Measurements from ENCODE around the gene CRIP3.

CRIP3 gene

DNA sequence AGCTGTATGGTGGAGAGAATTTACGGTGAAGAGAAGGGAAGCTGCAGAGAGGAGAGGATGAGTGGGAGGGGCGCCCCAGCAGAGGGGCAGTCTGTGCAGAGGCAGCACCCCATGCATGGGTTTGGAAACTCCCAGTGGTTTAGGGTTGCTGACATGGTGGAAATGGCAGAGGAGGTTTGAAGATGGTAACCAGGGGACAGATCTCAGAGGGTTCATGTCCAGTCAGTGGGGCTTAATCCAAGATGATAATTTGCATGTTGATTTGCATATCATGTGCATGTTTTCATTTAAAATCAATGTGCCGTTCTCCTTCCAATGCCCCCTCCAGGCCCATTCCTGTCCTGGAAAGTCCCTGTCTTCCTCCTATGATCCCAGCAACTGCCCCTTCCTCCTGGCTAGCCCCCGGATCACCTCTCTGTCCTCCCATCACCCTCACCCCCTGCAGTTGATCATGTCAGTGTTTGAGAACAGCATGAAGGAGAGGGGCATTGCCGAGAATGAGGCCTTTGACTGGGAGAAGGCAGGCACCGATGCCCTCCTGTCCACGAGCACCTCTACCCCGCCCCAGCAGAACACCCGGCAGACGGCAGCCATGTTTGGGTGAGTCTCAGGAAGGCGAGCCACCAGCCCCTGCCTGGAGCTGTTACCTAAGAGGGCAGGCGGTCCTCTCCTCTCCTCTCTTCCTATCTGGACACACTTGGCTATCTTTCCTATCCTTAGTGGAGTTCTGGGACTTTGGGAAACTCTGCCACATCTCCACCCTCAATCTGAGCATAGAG is 51.1 kb downstream of the CRIP3 start:
- TF ChIP-seq, protein P1, sequence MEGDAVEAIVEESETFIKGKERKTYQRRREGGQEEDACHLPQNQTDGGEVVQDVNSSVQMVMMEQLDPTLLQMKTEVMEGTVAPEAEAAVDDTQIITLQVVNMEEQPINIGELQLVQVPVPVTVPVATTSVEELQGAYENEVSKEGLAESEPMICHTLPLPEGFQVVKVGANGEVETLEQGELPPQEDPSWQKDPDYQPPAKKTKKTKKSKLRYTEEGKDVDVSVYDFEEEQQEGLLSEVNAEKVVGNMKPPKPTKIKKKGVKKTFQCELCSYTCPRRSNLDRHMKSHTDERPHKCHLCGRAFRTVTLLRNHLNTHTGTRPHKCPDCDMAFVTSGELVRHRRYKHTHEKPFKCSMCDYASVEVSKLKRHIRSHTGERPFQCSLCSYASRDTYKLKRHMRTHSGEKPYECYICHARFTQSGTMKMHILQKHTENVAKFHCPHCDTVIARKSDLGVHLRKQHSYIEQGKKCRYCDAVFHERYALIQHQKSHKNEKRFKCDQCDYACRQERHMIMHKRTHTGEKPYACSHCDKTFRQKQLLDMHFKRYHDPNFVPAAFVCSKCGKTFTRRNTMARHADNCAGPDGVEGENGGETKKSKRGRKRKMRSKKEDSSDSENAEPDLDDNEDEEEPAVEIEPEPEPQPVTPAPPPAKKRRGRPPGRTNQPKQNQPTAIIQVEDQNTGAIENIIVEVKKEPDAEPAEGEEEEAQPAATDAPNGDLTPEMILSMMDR (IDR thresholded peaks at IDR 0.05; ENCODE audit: control insufficient read depth, insufficient read depth, low read depth, low read length, missing control alignments): no peak
- H3K4me3 ChIP-seq (ENCODE audit: control insufficient read depth, low read depth, low read length): no peak overlapping the region
- no peak for DNase-seq (ENCODE audit: low read depth)

DNA sequence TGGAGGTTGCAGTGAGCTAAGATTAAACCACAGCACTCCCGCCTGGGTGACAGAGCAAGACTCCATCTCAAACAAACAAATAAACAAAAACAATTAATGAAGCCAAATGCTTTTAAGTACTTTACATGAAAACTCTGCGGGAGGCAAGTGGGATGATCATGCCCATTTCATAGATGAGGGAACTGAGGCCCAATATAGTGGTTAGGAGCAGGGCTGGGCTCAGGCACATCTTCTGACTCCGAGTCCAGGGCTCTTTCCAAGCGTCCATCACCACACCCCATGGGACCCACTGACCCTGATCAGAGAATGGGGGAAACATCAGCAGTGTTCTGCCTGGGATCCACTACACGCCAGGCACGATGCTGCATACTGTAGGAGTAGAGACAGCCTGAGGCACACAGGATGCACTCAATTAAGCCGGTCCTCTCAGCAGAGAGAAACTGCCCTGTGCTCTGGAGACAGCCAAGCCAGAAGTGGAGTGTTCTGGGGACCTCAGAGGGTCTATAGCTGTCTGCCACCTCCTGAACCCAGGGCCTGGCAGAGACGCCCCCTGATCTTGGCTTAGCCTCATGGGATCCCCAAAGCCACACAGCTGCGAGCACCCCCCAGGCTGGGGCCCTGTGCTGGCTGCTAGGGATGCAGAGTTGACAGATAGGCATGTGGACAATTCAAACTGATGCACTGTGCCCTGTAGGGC is 51.8 kb downstream of the CRIP3 start:
- DNase-seq (ENCODE audit: low read depth): no peak
- no peak overlapping the region for H3K4me3 ChIP-seq (ENCODE audit: control insufficient read depth, low read depth, low read length)
- TF ChIP-seq, protein P1 (IDR thresholded peaks at IDR 0.05; ENCODE audit: control insufficient read depth, insufficient read depth, low read depth, low read length, missing control alignments): no peak

Data from AG09309 (cell line).